Mesendoderm (in vitro differentiated cells): ENCODE measurements around the gene MORC2. TPM values are rescaled to one million over a fixed set of nuclear protein-coding genes. Genes with fewer than 3 reads are reported as not detected.

ENCODE experiments used
- DNase-seq: peaks from one replicate; pipeline ENCODE4 v3.0.0; 2013
- H2AK5ac ChIP-seq: 2 replicates; pipeline ENCODE4 v1.6.1; 2013; ENCODE audit warnings: low read length, inconsistent platforms
- H2BK120ac ChIP-seq: 2 replicates; pipeline ENCODE4 v1.6.1; 2013; ENCODE audit warnings: low read depth, mild to moderate bottlenecking, low read length, moderate library complexity, mixed read lengths
- H2BK15ac ChIP-seq: replicated peaks from 2 replicates; pipeline ENCODE4 v1.6.1; 2013; ENCODE audit warnings: low read depth, mild to moderate bottlenecking, moderate library complexity
- H2BK5ac ChIP-seq: 2 replicates; pipeline ENCODE4 v1.6.1; 2013; ENCODE audit warnings: low read length, inconsistent platforms
- H3K18ac ChIP-seq: 2 replicates; pipeline ENCODE4 v1.6.1; 2013; ENCODE audit warnings: mild to moderate bottlenecking, low read length, mixed read lengths
- H3K23ac ChIP-seq: one replicate; pipeline ENCODE4 v1.6.1; 2013; ENCODE audit warnings: low read length
- H3K27ac ChIP-seq: 2 replicates; pipeline ENCODE4 v1.5.1; 2013; ENCODE audit warnings: low read depth, mild to moderate bottlenecking, inconsistent platforms, low read length, moderate library complexity
- H3K27me3 ChIP-seq: 2 replicates; pipeline ENCODE4 v1.6.1; 2013; ENCODE audit warnings: low read length, control low read depth, mild to moderate bottlenecking, inconsistent platforms; ENCODE audit not compliant: insufficient read depth, poor library complexity
- H3K36me3 ChIP-seq: 2 replicates; pipeline ENCODE4 v1.6.1; 2013; ENCODE audit warnings: low read length, inconsistent platforms; ENCODE audit not compliant: control insufficient read depth, insufficient read depth
- H3K4ac ChIP-seq: one replicate; pipeline ENCODE4 v1.6.1; 2013; ENCODE audit warnings: low read depth, mild to moderate bottlenecking, low read length, moderate library complexity
- H3K4me1 ChIP-seq: 2 replicates; pipeline ENCODE4 v1.6.1; 2013; ENCODE audit warnings: low read depth, low read length, inconsistent platforms; ENCODE audit not compliant: control insufficient read depth
- H3K4me2 ChIP-seq: 2 replicates; pipeline ENCODE4 v1.6.1; 2013; ENCODE audit warnings: low read length
- H3K4me3 ChIP-seq: 2 replicates; pipeline ENCODE4 v1.5.1; 2013; ENCODE audit warnings: mild to moderate bottlenecking, low read length
- H3K56ac ChIP-seq: one replicate; pipeline ENCODE4 v1.6.1; 2013; ENCODE audit warnings: low read length
- H3K79me1 ChIP-seq: 2 replicates; pipeline ENCODE4 v1.6.1; 2013; ENCODE audit warnings: low read length, inconsistent platforms
- H3K79me2 ChIP-seq: 2 replicates; pipeline ENCODE4 v1.6.1; 2013; ENCODE audit warnings: mild to moderate bottlenecking, low read length; ENCODE audit not compliant: control insufficient read depth, insufficient read depth
- H3K9ac ChIP-seq: 2 replicates; pipeline ENCODE4 v1.6.1; 2013; ENCODE audit warnings: low read length, inconsistent platforms
- H4K5ac ChIP-seq: one replicate; pipeline ENCODE4 v1.6.1; 2013; ENCODE audit warnings: low read length
- H4K8ac ChIP-seq: one replicate; pipeline ENCODE4 v1.6.1; 2013; ENCODE audit warnings: low read depth, mild to moderate bottlenecking, control low read depth, low read length, moderate library complexity
- WGBS: extraction: QIAGEN DNeasy Blood & Tissue Kit; methylation state at CpG from one replicate; pipeline ENCODE4 v1.1.7; 2013; ENCODE audit warnings: low lambda C conversion rate, missing lambda C conversion rate; ENCODE audit not compliant: insufficient coverage; ENCODE audit errors: extremely low coverage; 5-methylcytosine and 5-hydroxymethylcytosine counted together
- small RNA-seq: library from polyadenylated mRNA; stranded (forward); fragments of <200 nt; extraction: miRNeasy Mini kit (QIAGEN cat#:217004); gene quantifications from one replicate; pipeline ENCODE3, GENCODE V24; 2013; ENCODE audit not compliant: insufficient read depth

The MORC2 gene

GRCh38 chr22:30876915-30877553 is 91.5 kb downstream of the MORC2 start:
- Histone ChIP-seq H3K4me2 (no peak overlapping the region), H2BK120ac (no peak overlapping the region), H3K79me2 (no peaks in the 10 kb centered on the region), H3K56ac (no peak overlapping the region), H3K23ac (no peak overlapping the region), H3K4me3 (no peak overlapping the region), H3K27me3 (no peaks in the 10 kb centered on the region), H3K27ac (no peak overlapping the region), H3K4ac (no peak overlapping the region), H2BK15ac (no peak overlapping the region), H3K9ac (no peak overlapping the region), H4K8ac (no peak overlapping the region), H4K5ac (no peak overlapping the region), H3K36me3 (no peaks in the 10 kb centered on the region), H3K4me1 (no peaks in the 10 kb centered on the region), H2BK5ac (no peak overlapping the region), H3K79me1 (no peaks in the 10 kb centered on the region), H3K18ac (no peak overlapping the region), H2AK5ac (no peak overlapping the region)
- WGBS: no CpG with 5 or more reads among the region's 9 CpGs
- DNase-seq: no peak

DNA sequence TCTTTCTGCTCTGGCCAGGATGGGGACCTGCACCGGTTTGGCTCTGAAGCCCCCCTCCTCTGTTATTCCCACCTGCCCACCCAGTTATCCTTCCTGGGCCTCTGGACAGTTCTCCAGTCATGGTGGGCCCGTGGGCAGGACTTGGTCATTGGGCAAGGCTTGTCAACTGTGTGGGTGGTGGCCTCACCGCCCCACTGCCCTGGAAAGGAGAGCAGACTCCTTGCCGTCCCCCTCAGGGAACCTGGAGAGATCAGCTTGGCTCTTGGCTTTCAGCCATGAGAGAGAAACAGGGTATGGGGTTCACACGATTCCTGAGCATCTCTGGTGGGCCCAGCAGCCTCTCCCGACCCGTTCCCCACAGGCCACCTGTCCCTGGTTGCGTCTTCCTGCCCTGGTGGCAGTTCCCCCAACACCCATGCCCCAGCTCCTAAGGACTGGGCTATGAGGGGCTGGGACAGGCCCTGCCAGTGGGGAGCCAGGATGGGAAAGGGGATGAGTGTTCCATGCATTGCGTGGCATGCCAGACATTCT is 92.3 kb downstream of the MORC2 start:
- no peaks in the 10 kb centered on the region for H3K79me2 ChIP-seq
- no peak overlapping the region for H2AK5ac ChIP-seq
- no peaks in the 10 kb centered on the region for H3K27me3 ChIP-seq
- no peak overlapping the region for H2BK5ac ChIP-seq
- no peak overlapping the region for H3K23ac ChIP-seq
- H3K18ac ChIP-seq: no peak overlapping the region
- no peak overlapping the region for H3K4me2 ChIP-seq
- no CpG with 5 or more reads among the region's 9 CpGs for WGBS
- H3K4me3 ChIP-seq: no peak overlapping the region
- no peaks in the 10 kb centered on the region for H3K36me3 ChIP-seq
- no peak overlapping the region for H2BK120ac ChIP-seq
- no peaks in the 10 kb centered on the region for H3K4me1 ChIP-seq
- no peak overlapping the region for H4K8ac ChIP-seq
- H3K79me1 ChIP-seq: no peaks in the 10 kb centered on the region
- no peak overlapping the region for H3K56ac ChIP-seq
- H3K9ac ChIP-seq: no peak overlapping the region
- no peak overlapping the region for H3K27ac ChIP-seq
- H3K4ac ChIP-seq: no peak overlapping the region
- H2BK15ac ChIP-seq: no peak overlapping the region
- DNase-seq: no peak
- H4K5ac ChIP-seq: no peak overlapping the region

- no CpG with 5 or more reads among the region's 17 CpGs for WGBS
- H3K27ac ChIP-seq: no peak overlapping the region
Measured at GRCh38 chr22:30875481-30876215, 92.9 kb downstream of the MORC2 start.

More at GRCh38 chr22:30875481-30876215, 92.9 kb downstream of the MORC2 start:
- no peaks in the 10 kb centered on the region for H3K79me1 ChIP-seq
- no peaks in the 10 kb centered on the region for H3K36me3 ChIP-seq
- H2BK120ac ChIP-seq: no peak overlapping the region
- no peak overlapping the region for H3K4ac ChIP-seq
- no peaks in the 10 kb centered on the region for H3K27me3 ChIP-seq
- H3K4me2 ChIP-seq: no peak overlapping the region
- no peak overlapping the region for H4K5ac ChIP-seq
- no peak overlapping the region for H3K56ac ChIP-seq
- DNase-seq: no peak
- H3K9ac ChIP-seq: no peak overlapping the region
- H2BK5ac ChIP-seq: no peak overlapping the region
- no peak overlapping the region for H2BK15ac ChIP-seq
- H3K4me3 ChIP-seq: no peak overlapping the region
- H3K18ac ChIP-seq: no peak overlapping the region
- no peak overlapping the region for H2AK5ac ChIP-seq
- H3K23ac ChIP-seq: no peak overlapping the region
- no peaks in the 10 kb centered on the region for H3K4me1 ChIP-seq
- H3K79me2 ChIP-seq: no peaks in the 10 kb centered on the region
- H4K8ac ChIP-seq: no peak overlapping the region

Small RNA genes within 50 kb of the gene (small RNA-seq; reads per million reads assigned to genes)
- not detected for gene RF01892
